Activated CD8-positive, alpha-beta memory T cell treated with anti-CD3 and anti-CD28 coated beads, Interleukin-2, amount 10 ng/mL, durations not matched to agents 7 days and 5 days (primary cell): Measurements from ENCODE around the gene TMBIM1. TPM values are rescaled to one million over a fixed set of nuclear protein-coding genes. Genes with fewer than 3 reads are reported as not detected.

Source experiments
- ATAC-seq: fragments of 150-1000 bp; cut with Tn5 transposase; one replicate; pipeline ENCODE4 v1.10.0; 2021; ENCODE audit warnings: moderate library complexity
- CTCF ChIA-PET: fragments of 350-600 bp; sonication (Branson Sonifier 250); formaldehyde crosslinking; loops from one replicate; lab custom pipeline; 2021; ENCODE audit warnings: antibody characterized with exemption; lab: Charles Lee
- DNase-seq: peaks from one replicate; pipeline ENCODE4 v3.0.0-alpha.2; 2020
- H3K27ac Mint-ChIP-seq: one replicate; pipeline ENCODE4 v1.8.0; 2021; ENCODE audit warnings: mild to moderate bottlenecking, mixed read lengths
- H3K27me3 Mint-ChIP-seq: one replicate; pipeline ENCODE4 v1.8.0; 2021; ENCODE audit warnings: mixed read lengths
- H3K36me3 Mint-ChIP-seq: one replicate; pipeline ENCODE4 v1.8.0; 2021; ENCODE audit warnings: mild to moderate bottlenecking, mixed read lengths
- H3K4me1 Mint-ChIP-seq: one replicate; pipeline ENCODE4 v1.8.0; 2021; ENCODE audit warnings: mixed read lengths
- H3K4me3 Mint-ChIP-seq: one replicate; pipeline ENCODE4 v1.8.0; 2021; ENCODE audit warnings: mild to moderate bottlenecking, moderate library complexity, mixed read lengths
- H3K9me3 Mint-ChIP-seq: one replicate; pipeline ENCODE4 v1.8.0; 2022; ENCODE audit warnings: low read depth, mixed read lengths
- total RNA-seq, 2 experiments: library from RNA; stranded (reverse); gene quantifications; one replicate each; pipeline ENCODE4 v1.2.3, GENCODE V29; 2021

The TMBIM1 gene
- total RNA-seq, 2 experiments from 2014 or later, result 51.5 to 72.4 TPM

DNA sequence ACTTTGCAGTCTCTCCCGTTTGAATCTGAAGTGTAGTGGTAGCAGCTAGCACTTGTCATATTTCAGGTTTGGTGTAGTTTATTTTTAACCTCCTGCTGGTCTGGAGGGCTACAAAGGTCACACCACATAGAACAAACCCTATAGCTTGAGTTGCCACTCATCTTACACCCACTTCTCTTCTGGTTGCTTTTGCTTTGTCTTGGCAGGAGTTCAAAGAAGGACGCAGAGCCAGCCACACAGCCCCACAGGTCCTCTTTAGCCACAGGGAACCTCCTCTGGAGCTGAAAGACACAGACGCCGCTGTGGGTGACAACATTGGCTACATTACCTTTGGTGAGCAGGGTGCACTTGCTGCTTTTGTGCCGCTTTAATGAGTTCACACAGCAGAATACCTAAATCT lies 47.1 kb downstream of the TMBIM1 start:
- DNase-seq (no peak), ATAC-seq (no peak)
- Mint-ChIP-seq H3K27ac (no peak overlapping the region), H3K4me3 (no peak overlapping the region), H3K9me3 (no peaks in the 10 kb centered on the region), H3K36me3 (peaks cover 78% of the 10 kb centered on the region), H3K27me3 (no peaks in the 10 kb centered on the region), H3K4me1 (peaks cover 28% of the 10 kb centered on the region)
- CTCF ChIA-PET, result interaction anchor here (1.0 to 3.0 kb wide), 5 partner anchors 12 to 37 kb away, joined by 3 to 16 read pairs (median 6); no protein-coding TSS in a partner anchor

- CTCF ChIA-PET, result interaction anchor here (1.0 to 3.0 kb wide), 5 partner anchors 13 to 37 kb away, joined by 3 to 16 read pairs (median 6); no protein-coding TSS in a partner anchor
- peaks cover 78% of the 10 kb centered on the region for H3K36me3 Mint-ChIP-seq
Measured at GRCh38 chr2:218244665-218245064, 47.6 kb downstream of the TMBIM1 start.

GRCh38 chr2:218244204-218244603 lies 48.1 kb downstream of the TMBIM1 start:
- Mint-ChIP-seq H3K9me3 (no peaks in the 10 kb centered on the region), H3K36me3 (peaks cover 76% of the 10 kb centered on the region)

More at GRCh38 chr2:218244665-218245064, 47.6 kb downstream of the TMBIM1 start:
- H3K27ac Mint-ChIP-seq, result peak overlapping the region; percentile 26
- H3K27me3 Mint-ChIP-seq, result no peaks in the 10 kb centered on the region
- peaks cover 26% of the 10 kb centered on the region for H3K4me1 Mint-ChIP-seq
- ATAC-seq (no peak), DNase-seq (no peak)
- H3K9me3 Mint-ChIP-seq, result no peaks in the 10 kb centered on the region
- H3K4me3 Mint-ChIP-seq, result no peak overlapping the region

DNA sequence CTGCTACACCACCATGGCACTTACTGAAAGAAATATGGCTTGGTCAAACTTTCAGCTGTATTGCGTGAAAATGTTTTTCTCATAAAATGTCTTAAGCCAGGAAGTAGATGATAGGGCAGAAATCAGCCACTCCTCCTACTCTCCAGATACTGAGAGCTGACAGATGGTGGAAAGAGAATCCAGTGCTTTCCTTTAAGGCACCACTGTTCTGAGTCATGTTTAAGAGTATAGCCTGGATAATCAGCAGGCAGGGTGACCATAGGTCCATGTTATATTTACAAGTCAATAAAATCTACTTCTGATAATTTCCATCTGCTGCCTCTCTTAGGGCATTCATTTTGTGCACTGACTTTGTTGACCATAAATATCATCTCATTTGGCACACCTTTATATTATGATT lies 53.4 kb downstream of the TMBIM1 start:
- H3K27ac Mint-ChIP-seq, result no peak overlapping the region
- CTCF ChIA-PET, result no interaction called here
- H3K27me3 Mint-ChIP-seq, result no peaks in the 10 kb centered on the region
- H3K9me3 Mint-ChIP-seq, result no peaks in the 10 kb centered on the region
- no peak overlapping the region for H3K4me3 Mint-ChIP-seq
- H3K4me1 Mint-ChIP-seq, result peaks cover 22% of the 10 kb centered on the region
- DNase-seq, result no peak
- peaks cover 78% of the 10 kb centered on the region for H3K36me3 Mint-ChIP-seq
- ATAC-seq, result no peak

More at GRCh38 chr2:218244204-218244603, 48.1 kb downstream of the TMBIM1 start:
- DNase-seq, result no peak
- CTCF ChIA-PET, result interaction anchor here (2.0 to 3.0 kb wide), 3 partner anchors 13 to 27 kb away, joined by 6 to 16 read pairs (median 10); no protein-coding TSS in a partner anchor
- no peaks in the 10 kb centered on the region for H3K27me3 Mint-ChIP-seq
- no peak overlapping the region for H3K27ac Mint-ChIP-seq
- peaks cover 26% of the 10 kb centered on the region for H3K4me1 Mint-ChIP-seq
- no peak overlapping the region for H3K4me3 Mint-ChIP-seq
- no peak for ATAC-seq

DNA sequence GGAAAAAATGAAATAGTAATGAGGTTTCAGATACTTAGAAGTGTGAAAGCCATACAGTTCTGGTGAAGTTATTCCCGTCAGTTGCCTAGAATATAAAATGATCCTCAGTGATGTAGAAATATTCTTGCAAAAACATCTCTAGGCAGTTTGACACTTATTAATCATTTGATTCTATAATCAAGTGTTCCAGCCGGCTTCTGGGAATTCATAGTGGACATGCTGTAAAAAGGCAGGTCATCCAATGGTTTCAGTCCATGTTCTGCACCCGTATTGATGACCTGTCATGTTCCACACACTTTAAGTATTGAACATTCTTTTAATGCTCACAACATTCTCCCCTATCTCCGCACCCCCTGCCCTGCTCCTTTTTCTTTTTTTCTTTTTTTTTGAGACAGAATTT lies 55.5 kb downstream of the TMBIM1 start:
- Mint-ChIP-seq H3K9me3 (no peaks in the 10 kb centered on the region), H3K27me3 (no peaks in the 10 kb centered on the region), H3K36me3 (peaks cover 80% of the 10 kb centered on the region), H3K4me3 (no peak overlapping the region), H3K27ac (no peak overlapping the region), H3K4me1 (peaks cover 18% of the 10 kb centered on the region)
- ATAC-seq (no peak), DNase-seq (no peak)
- CTCF ChIA-PET, result interaction anchor here (0.9 to 1.5 kb wide), 4 partner anchors 8 to 70 kb away, joined by 3 to 4 read pairs (median 3); partner anchors contain the start of gene CXCR1

DNA sequence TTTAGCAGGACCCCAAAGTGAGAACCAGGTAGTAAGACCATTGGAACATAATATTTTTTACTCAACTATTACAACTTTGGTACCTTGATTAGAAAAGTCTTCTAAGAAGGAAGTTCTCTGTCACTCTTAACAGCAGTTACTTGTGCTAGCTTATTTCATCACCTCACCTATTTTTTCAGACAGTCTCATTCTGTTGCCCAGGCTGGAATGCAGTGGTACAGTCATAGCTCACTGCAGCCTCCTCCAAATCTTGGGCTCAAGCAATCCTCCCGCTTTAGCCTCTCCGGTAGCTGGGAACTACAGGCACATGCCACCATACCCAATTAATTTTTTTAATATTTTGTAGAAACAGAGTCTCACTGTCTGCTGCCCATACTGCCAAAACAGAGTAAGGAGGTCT lies 57.3 kb downstream of the TMBIM1 start:
- Mint-ChIP-seq H3K4me3 (no peak overlapping the region), H3K36me3 (peaks cover 85% of the 10 kb centered on the region), H3K27ac (no peak overlapping the region), H3K4me1 (peaks cover 27% of the 10 kb centered on the region), H3K27me3 (no peaks in the 10 kb centered on the region), H3K9me3 (no peaks in the 10 kb centered on the region)
- ATAC-seq (no peak), DNase-seq (no peak)
- CTCF ChIA-PET, result interaction anchor here (1.2 to 2.6 kb wide), 3 partner anchors 13 to 22 kb away, joined by 3 to 6 read pairs (median 4); no protein-coding TSS in a partner anchor

DNA sequence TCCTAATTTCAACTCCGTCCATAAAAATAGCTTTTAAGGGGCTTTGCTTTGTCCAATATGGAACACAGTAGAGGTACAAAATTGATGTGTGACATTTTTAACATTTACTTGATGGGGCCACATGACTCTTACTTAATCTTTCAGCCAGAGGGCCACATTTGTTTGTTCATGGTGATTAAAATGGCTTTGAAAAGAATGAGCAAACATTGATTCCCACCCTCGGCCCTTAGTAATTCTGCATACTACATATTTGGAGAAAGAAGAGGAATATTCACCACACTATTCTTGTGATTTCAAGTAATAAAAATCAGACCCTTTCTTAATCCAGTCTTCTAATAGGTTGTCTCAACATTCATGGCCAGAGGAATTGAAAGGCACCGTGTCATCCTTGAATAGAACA lies 57.8 kb downstream of the TMBIM1 start:
- DNase-seq, result no peak
- Mint-ChIP-seq H3K27ac (no peak overlapping the region), H3K27me3 (no peaks in the 10 kb centered on the region)

GRCh38 chr2:218233543-218233942 lies 58.8 kb downstream of the TMBIM1 start:
- Mint-ChIP-seq H3K27me3 (no peaks in the 10 kb centered on the region), H3K4me1 (peaks cover 37% of the 10 kb centered on the region), H3K27ac (peak overlapping the region; percentile 66), H3K9me3 (no peaks in the 10 kb centered on the region), H3K4me3 (no peak overlapping the region), H3K36me3 (peaks cover 82% of the 10 kb centered on the region)
- no peak for DNase-seq
- ATAC-seq, result no peak
- CTCF ChIA-PET, result interaction anchor here (1.6 to 2.6 kb wide), 2 partner anchors 11 to 24 kb away, joined by 4 to 6 read pairs; no protein-coding TSS in a partner anchor

More for the DNA sequence above, 57.8 kb downstream of the TMBIM1 start:
- no peak overlapping the region for H3K4me3 Mint-ChIP-seq
- H3K9me3 Mint-ChIP-seq, result no peaks in the 10 kb centered on the region
- CTCF ChIA-PET, result interaction anchor here (0.9 to 2.6 kb wide), 4 partner anchors 12 to 69 kb away, joined by 3 to 6 read pairs (median 4); no protein-coding TSS in a partner anchor
- H3K4me1 Mint-ChIP-seq, result peaks cover 30% of the 10 kb centered on the region
- ATAC-seq, result no peak
- peaks cover 84% of the 10 kb centered on the region for H3K36me3 Mint-ChIP-seq

GRCh38 chr2:218230882-218231281 lies 61.4 kb downstream of the TMBIM1 start:
- DNase-seq, result peak; percentile 66
- Mint-ChIP-seq H3K9me3 (no peaks in the 10 kb centered on the region), H3K4me3 (peak overlapping the region; percentile 65), H3K36me3 (peaks cover 81% of the 10 kb centered on the region), H3K27ac (peak overlapping the region; percentile 87), H3K27me3 (no peaks in the 10 kb centered on the region), H3K4me1 (peaks cover 59% of the 10 kb centered on the region)
- ATAC-seq, result peak; percentile 65
- CTCF ChIA-PET, result interaction anchor here (0.9 to 3.4 kb wide), 11 partner anchors 10 to 477 kb away, joined by 3 to 25 read pairs (median 8); partner anchors contain the start of genes AAMP, ARPC2 and PNKD

DNA sequence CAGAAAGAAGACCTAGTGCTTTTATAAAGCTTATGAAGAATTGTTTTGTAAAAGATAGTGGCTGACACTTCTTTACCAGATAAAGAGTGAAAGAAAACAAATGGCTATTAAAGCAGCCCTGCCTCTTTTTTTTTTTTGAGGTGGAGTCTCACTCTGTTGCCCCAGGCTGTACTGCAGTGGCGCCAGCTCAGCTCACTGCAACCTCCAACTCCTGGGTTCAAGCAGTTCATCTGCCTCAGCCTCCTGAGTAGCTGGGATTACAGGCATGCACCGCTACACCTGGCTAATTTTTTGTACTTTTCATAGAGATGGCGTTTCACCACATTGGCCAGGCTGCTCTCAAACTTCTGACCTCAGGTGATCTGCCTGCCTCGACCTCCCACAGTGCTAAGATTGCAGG lies 62.5 kb downstream of the TMBIM1 start:
- ATAC-seq (peak; percentile 57), DNase-seq (peak; percentile 64)
- CTCF ChIA-PET, result interaction anchor here (0.7 to 3.4 kb wide), 11 partner anchors 9 to 161 kb away, joined by 3 to 25 read pairs (median 8); partner anchors contain the start of genes AAMP, ARPC2, PNKD and RUFY4
- H3K4me3 Mint-ChIP-seq, result peak overlapping the region; percentile 65
- H3K27ac Mint-ChIP-seq, result peak overlapping the region; percentile 87
- H3K9me3 Mint-ChIP-seq, result no peaks in the 10 kb centered on the region
- H3K36me3 Mint-ChIP-seq, result peaks cover 82% of the 10 kb centered on the region
- peaks cover 69% of the 10 kb centered on the region for H3K4me1 Mint-ChIP-seq
- no peaks in the 10 kb centered on the region for H3K27me3 Mint-ChIP-seq

DNA sequence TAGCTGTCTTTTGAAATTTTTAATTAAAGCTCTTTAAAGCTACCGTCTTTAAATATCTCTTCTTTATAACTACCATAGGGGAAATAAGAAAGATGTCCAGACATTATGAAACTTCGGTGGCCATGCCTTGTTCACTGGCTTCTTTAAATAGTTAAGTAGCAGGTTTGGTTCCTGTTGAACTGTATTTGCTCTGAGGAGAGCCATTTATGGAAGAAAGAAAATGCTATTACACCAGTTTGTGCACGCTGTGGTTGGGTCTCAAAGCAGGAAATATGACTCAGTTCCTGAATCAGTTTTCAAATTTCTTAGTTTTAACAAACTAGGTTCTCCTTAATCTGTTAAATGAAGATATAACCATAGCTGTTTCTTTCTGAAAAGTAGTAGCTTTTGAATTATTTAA lies 63.1 kb downstream of the TMBIM1 start:
- CTCF ChIA-PET, result interaction anchor here (0.7 to 3.4 kb wide), 10 partner anchors 8 to 160 kb away, joined by 3 to 25 read pairs (median 7); partner anchors contain the start of genes AAMP, ARPC2, PNKD and RUFY4
- Mint-ChIP-seq H3K36me3 (peaks cover 83% of the 10 kb centered on the region), H3K4me1 (peaks cover 75% of the 10 kb centered on the region), H3K4me3 (peak overlapping the region; percentile 42), H3K27me3 (no peaks in the 10 kb centered on the region), H3K9me3 (no peaks in the 10 kb centered on the region), H3K27ac (peak overlapping the region; percentile 90)
- ATAC-seq (peak; percentile 88), DNase-seq (peak; percentile 80)

GRCh38 chr2:218228366-218229090 lies 63.8 kb downstream of the TMBIM1 start:
- CTCF ChIA-PET, result interaction anchor here (0.8 to 3.4 kb wide), 8 partner anchors 8 to 41 kb away, joined by 3 to 25 read pairs (median 8); partner anchors contain the start of genes AAMP, ARPC2 and PNKD
- peak overlapping the region; percentile 42 for H3K4me3 Mint-ChIP-seq
- DNase-seq, result no peak
- no peaks in the 10 kb centered on the region for H3K27me3 Mint-ChIP-seq
- ATAC-seq, result no peak
- no peaks in the 10 kb centered on the region for H3K9me3 Mint-ChIP-seq
- H3K36me3 Mint-ChIP-seq, result peaks cover 82% of the 10 kb centered on the region
- peaks cover 78% of the 10 kb centered on the region for H3K4me1 Mint-ChIP-seq
- H3K27ac Mint-ChIP-seq, result peak overlapping the region; percentile 90

DNA sequence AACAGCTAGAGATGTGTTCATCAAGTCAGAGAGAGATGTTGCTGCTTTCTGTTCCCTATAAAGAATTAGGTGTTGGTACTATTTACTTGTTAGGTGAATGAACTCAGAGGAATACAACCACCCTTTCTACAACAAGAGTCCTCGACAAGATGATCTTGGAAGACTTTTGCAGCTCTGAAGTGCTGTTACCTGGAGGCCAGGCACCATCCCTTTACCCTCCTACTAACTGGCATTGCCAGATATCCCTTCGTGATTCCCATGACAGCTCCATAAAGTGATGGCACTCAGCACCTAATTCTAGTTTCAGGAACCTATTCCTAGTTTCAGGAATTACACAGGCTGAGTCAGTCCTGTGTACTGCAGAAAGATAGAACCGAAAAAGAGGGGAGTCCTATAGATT lies 65.4 kb downstream of the TMBIM1 start:
- Mint-ChIP-seq H3K4me3 (peak overlapping the region; percentile 10), H3K27ac (peak overlapping the region; percentile 86), H3K36me3 (peaks cover 82% of the 10 kb centered on the region), H3K4me1 (peaks cover 87% of the 10 kb centered on the region), H3K9me3 (no peaks in the 10 kb centered on the region), H3K27me3 (no peaks in the 10 kb centered on the region)
- CTCF ChIA-PET, result interaction anchor here (0.7 to 1.8 kb wide), 5 partner anchors 11 to 1528 kb away, joined by 3 to 9 read pairs (median 4); no protein-coding TSS in a partner anchor
- ATAC-seq (no peak), DNase-seq (no peak)
